GM12878 (cell line): ENCODE results near the gene DUOXA2. TPM values are rescaled to one million over a fixed set of nuclear protein-coding genes. Genes with fewer than 3 reads are reported as not detected.

Experiments used
- ATAC-seq: fragments of 200-7000 bp; cut with Tn5 transposase; 3 replicates; pipeline ENCODE4 v1.9.1; 2020; ENCODE audit warnings: mild to moderate bottlenecking, moderate library complexity
- BruUV-seq: library from RNA; stranded (reverse); fragments of 400-500 nt; replicated peaks from 2 replicates; lab custom pipeline; 2021; lab: Mats Ljungman, UMichigan
- CTCF ChIA-PET: fragments of 300-600 bp; sonication (Branson Sonifier 250); formaldehyde crosslinking; extraction: SDS; loops from one replicate; lab custom pipeline; 2021; ENCODE audit warnings: inconsistent platforms; lab: Yijun Ruan, JAX
- POLR2A ChIA-PET: fragments of 350-600 bp; formaldehyde crosslinking; extraction: SDS; loops from one replicate; lab custom pipeline; 2021; ENCODE audit warnings: inconsistent platforms; lab: Charles Lee
- RAD21 ChIA-PET: fragments of 300-600 bp; sonication (Branson Sonifier 250); formaldehyde crosslinking; loops from one replicate; lab custom pipeline; 2023; ENCODE audit warnings: antibody characterized with exemption; ENCODE audit not compliant: unreplicated experiment; lab: Charles Lee
- SMC1A ChIA-PET: fragments of 300-600 bp; sonication (Branson Sonifier 250); formaldehyde crosslinking; loops from one replicate; lab custom pipeline; 2023; ENCODE audit not compliant: unreplicated experiment, uncharacterized antibody; lab: Charles Lee
- DNase-seq: peaks from one replicate; pipeline ENCODE4 v3.0.0-alpha.2; 2011; ENCODE audit warnings: low read depth, low spot score
- FAIRE-seq: peaks from 3 replicates; lab custom pipeline; 2011; peaks lifted over from hg19 to GRCh38; lab: Jason Lieb, UNC
- H2AFZ ChIP-seq: 2 replicates; pipeline ENCODE4 v1.6.0; 2011; ENCODE audit warnings: low read depth, low read length, control low read depth; ENCODE audit not compliant: control insufficient read depth
- H3K27ac ChIP-seq: 2 replicates; pipeline ENCODE4 v1.5.1; 2011; ENCODE audit warnings: control low read depth; ENCODE audit not compliant: control insufficient read depth, insufficient read depth
- H3K27me3 ChIP-seq, 2 experiments: replicated peaks in 1 of 2; 2 replicates each; pipeline versions ENCODE4 v1.6.0 to v1.6.1; 2011; ENCODE audit warnings: low read length in 1 of 2; ENCODE audit not compliant: control insufficient read depth in 2 of 2, insufficient read depth in 2 of 2
- H3K36me3 ChIP-seq, 2 experiments: 2 replicates each; pipeline ENCODE4 v1.5.1; 2011; ENCODE audit warnings: low read length in 1 of 2; ENCODE audit not compliant: control insufficient read depth in 2 of 2, insufficient read depth in 2 of 2
- H3K4me1 ChIP-seq: 2 replicates; pipeline ENCODE4 v1.6.1; 2011; ENCODE audit warnings: mild to moderate bottlenecking, low read length, moderate library complexity, mixed read lengths; ENCODE audit not compliant: control insufficient read depth, insufficient read depth
- H3K4me2 ChIP-seq: 2 replicates; pipeline ENCODE4 v1.6.0; 2011; ENCODE audit warnings: control low read depth; ENCODE audit not compliant: control insufficient read depth, insufficient read depth
- H3K4me3 ChIP-seq: fragments of 200-600 bp; sonication (generic); 2 replicates; pipeline ENCODE4 v1.5.1; 2016
- H3K79me2 ChIP-seq: 2 replicates; pipeline ENCODE4 v1.6.0; 2011; ENCODE audit warnings: low read length; ENCODE audit not compliant: control insufficient read depth, insufficient read depth
- H3K9ac ChIP-seq: 2 replicates; pipeline ENCODE4 v1.8.0; 2011; ENCODE audit warnings: low read length, control low read depth, mixed read lengths; ENCODE audit not compliant: control insufficient read depth, insufficient read depth
- H3K9me3 ChIP-seq: replicated peaks from 3 replicates; pipeline ENCODE4 v1.5.1; 2011; ENCODE audit warnings: mild to moderate bottlenecking, low read length; ENCODE audit not compliant: control insufficient read depth, insufficient read depth
- H4K20me1 ChIP-seq: 2 replicates; pipeline ENCODE4 v1.6.0; 2011; ENCODE audit not compliant: control insufficient read depth, insufficient read depth
- CBFB ChIP-seq: IDR thresholded peaks from 2 replicates; pipeline ENCODE4 v1.6.1; 2016; ENCODE audit warnings: antibody characterized with exemption, low read depth
- ESRRA ChIP-seq: IDR thresholded peaks from 2 replicates; pipeline ENCODE4 v1.6.1; 2012; ENCODE audit warnings: mild to moderate bottlenecking, low read length, improper control_type of control experiment
- LARP7 ChIP-seq: fragments of 450-650 bp; IDR thresholded peaks from 2 replicates; pipeline ENCODE4 v1.6.1; 2017; ENCODE audit warnings: mild to moderate bottlenecking
- MXI1 ChIP-seq: fragments of 150-350 bp; IDR thresholded peaks from 2 replicates; pipeline ENCODE4 v1.6.1; 2011; ENCODE audit warnings: low read depth, mild to moderate bottlenecking, inconsistent platforms, low read length, improper control_type of control experiment
- PAX5 ChIP-seq: IDR thresholded peaks from 2 replicates; pipeline ENCODE4 v1.6.1; 2011; ENCODE audit warnings: low read depth, low read length, borderline replicate concordance
- PML ChIP-seq: IDR thresholded peaks from 2 replicates; pipeline ENCODE4 v1.6.1; 2012; ENCODE audit warnings: low read length, inconsistent platforms
- POU2F2 ChIP-seq: IDR thresholded peaks from 3 replicates; pipeline ENCODE4 v1.6.1; 2011; ENCODE audit warnings: low read depth, mild to moderate bottlenecking, low read length, borderline replicate concordance
- SRF ChIP-seq, 2 experiments: IDR thresholded peaks; 2 replicates each; pipeline ENCODE4 v1.6.1; 2011; ENCODE audit warnings: low read depth in 2 of 2, low read length in 2 of 2, mild to moderate bottlenecking in 1 of 2, moderate library complexity in 1 of 2
- TARDBP ChIP-seq: IDR thresholded peaks from 2 replicates; pipeline ENCODE4 v1.6.1; 2016; ENCODE audit warnings: borderline replicate concordance
- TCF12 ChIP-seq: IDR thresholded peaks from 2 replicates; pipeline ENCODE4 v1.6.1; 2011; ENCODE audit warnings: low read depth, mild to moderate bottlenecking, low read length
- WRNIP1 ChIP-seq: IDR thresholded peaks from 2 replicates; pipeline ENCODE4 v1.6.1; 2011; ENCODE audit warnings: low read depth, low read length, improper control_type of control experiment, borderline replicate concordance
- ZZZ3 ChIP-seq: IDR thresholded peaks from 2 replicates; pipeline ENCODE4 v1.6.1; 2011; ENCODE audit warnings: low read depth; ENCODE audit not compliant: control insufficient read depth, insufficient read length
- WGBS: methylation state at CpG from one replicate; pipeline ENCODE4 v1.1.6; 2016; ENCODE audit warnings: low lambda C conversion rate; ENCODE audit not compliant: insufficient replicate concordance, insufficient coverage; ENCODE audit errors: missing lambda C conversion rate; 5-methylcytosine and 5-hydroxymethylcytosine counted together
- in situ Hi-C: fragments of 300-500 bp; cut with MboI; formaldehyde crosslinking; loops from 9 replicates; pipeline ENCODE4 v1.14.3; 2018; ENCODE audit warnings: mixed read lengths
- intact Hi-C: fragments of 100-400 bp; cut with micrococcal nuclease; formaldehyde crosslinking; loops from one replicate; pipeline ENCODE4 v1.14.2; 2022; ENCODE audit not compliant: unreplicated experiment
- polyA plus RNA-seq, 11 experiments: library from polyadenylated mRNA; depleted of rRNA in 4 of 11; unstranded in 6 of 11; stranded (reverse) in 5 of 11; fragments of >200 nt; fragmentation: Nextera tagmentation in 4 of 11; fragmentation: Illumina TruSeq in 1 of 11; extraction: Ambion mirVana in 4 of 11; extraction: Trizol in 1 of 11; gene quantifications; 1 replicate in 1 of 11; 2 replicates in 10 of 11; pipeline versions ENCODE4 v1.2.1 to v1.2.3, GENCODE V29; 2011 to 2016; ENCODE audit warnings: inconsistent platforms in 2 of 11, missing spikeins in 2 of 11, low read depth in 1 of 11
- total RNA-seq, 4 experiments: library from RNA; depleted of rRNA in 3 of 4; stranded (reverse); fragments of >200 nt in 3 of 4; fragmentation: Illumina TruSeq in 1 of 4; extraction: Trizol in 1 of 4; gene quantifications; 2 replicates each; pipeline versions ENCODE4 v1.2.1 to v1.2.3, GENCODE V29; 2013 to 2021
- TF ChIP-seq, protein P1 (sequence below): fragments of 450-650 bp; IDR thresholded peaks from 2 replicates; pipeline ENCODE4 v1.6.1; 2018; ENCODE audit warnings: borderline replicate concordance, mild to moderate bottlenecking; ENCODE audit not compliant: partially characterized antibody
- TF ChIP-seq, protein P2 (sequence below): fragments of 450-650 bp; formaldehyde crosslinking; IDR thresholded peaks from 2 replicates; pipeline ENCODE4 v1.5.0; 2022; ENCODE audit warnings: mild to moderate bottlenecking, missing genetic modification characterization
- TF ChIP-seq, protein P3 (sequence below): fragments of 450-650 bp; IDR thresholded peaks from 2 replicates; pipeline ENCODE4 v1.6.1; 2017; ENCODE audit warnings: low read depth, mild to moderate bottlenecking, moderate library complexity
- TF ChIP-seq, protein P4 (sequence below): IDR thresholded peaks from 2 replicates; pipeline ENCODE4 v1.6.1; 2012; ENCODE audit warnings: low read depth, low read length, improper control_type of control experiment

DUOXA2 gene
- total and polyA plus RNA-seq, 10 of the 15 experiments (the other 5 are each of a cell fraction or from before 2014, with no cell fraction given) = not detected

DNA sequence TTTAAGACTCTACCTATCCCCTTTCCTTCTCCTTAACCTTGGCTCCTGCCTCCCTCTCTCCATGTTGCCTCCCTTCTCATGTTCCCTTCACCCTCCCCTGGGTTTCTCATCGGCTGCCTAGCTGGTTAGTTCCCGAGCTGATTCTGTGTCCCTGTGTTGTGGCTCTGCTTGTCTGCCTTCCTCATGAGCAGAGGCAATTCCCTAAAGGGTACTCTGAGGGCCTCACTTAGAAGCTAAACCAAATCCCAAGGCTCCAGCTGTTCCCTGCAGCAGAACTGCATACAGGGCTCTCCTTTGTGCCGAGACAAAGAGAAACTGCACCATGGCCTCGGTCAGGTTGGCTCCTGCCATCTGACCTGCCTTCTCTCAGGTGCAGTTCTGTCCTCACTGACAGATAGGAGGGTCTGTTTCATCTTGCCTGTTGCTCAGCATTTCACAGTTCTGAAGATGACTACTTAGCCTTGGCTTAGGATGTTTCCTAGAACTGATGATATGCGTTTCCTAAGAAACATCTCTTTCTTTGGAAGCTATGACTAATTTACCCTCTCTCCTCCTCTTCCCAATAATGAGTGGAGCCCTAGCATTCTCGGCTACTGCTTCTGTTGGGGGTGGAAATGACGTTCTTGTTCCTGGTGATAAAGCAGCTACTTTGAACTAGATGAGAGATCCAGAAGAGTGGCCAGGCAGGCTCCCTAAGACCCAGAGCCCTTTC is 42.8 kb downstream of the DUOXA2 start:
- Histone ChIP-seq H3K9me3 (no peaks in the 10 kb centered on the region), H3K27me3 (no peaks in the 10 kb centered on the region), H3K79me2 (no peaks in the 10 kb centered on the region), H3K9ac (no peak overlapping the region), H3K4me3 (no peak overlapping the region), H4K20me1 (no peaks in the 10 kb centered on the region)
- FAIRE-seq = no peak
- SMC1A ChIA-PET = no interaction called here
- RAD21 ChIA-PET = no interaction called here
- no peak for TF ChIP-seq PAX5
- no peak for TF ChIP-seq CBFB
- TF ChIP-seq, protein P1, sequence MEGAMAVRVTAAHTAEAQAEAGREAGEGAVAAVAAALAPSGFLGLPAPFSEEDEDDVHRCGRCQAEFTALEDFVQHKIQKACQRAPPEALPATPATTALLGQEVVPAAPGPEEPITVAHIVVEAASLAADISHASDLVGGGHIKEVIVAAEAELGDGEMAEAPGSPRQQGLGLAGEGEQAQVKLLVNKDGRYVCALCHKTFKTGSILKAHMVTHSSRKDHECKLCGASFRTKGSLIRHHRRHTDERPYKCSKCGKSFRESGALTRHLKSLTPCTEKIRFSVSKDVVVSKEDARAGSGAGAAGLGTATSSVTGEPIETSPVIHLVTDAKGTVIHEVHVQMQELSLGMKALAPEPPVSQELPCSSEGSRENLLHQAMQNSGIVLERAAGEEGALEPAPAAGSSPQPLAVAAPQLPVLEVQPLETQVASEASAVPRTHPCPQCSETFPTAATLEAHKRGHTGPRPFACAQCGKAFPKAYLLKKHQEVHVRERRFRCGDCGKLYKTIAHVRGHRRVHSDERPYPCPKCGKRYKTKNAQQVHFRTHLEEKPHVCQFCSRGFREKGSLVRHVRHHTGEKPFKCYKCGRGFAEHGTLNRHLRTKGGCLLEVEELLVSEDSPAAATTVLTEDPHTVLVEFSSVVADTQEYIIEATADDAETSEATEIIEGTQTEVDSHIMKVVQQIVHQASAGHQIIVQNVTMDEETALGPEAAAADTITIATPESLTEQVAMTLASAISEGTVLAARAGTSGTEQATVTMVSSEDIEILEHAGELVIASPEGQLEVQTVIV = no peak
- no peak for TF ChIP-seq PML
- no peak for TF ChIP-seq ESRRA
- TF ChIP-seq, protein P2, sequence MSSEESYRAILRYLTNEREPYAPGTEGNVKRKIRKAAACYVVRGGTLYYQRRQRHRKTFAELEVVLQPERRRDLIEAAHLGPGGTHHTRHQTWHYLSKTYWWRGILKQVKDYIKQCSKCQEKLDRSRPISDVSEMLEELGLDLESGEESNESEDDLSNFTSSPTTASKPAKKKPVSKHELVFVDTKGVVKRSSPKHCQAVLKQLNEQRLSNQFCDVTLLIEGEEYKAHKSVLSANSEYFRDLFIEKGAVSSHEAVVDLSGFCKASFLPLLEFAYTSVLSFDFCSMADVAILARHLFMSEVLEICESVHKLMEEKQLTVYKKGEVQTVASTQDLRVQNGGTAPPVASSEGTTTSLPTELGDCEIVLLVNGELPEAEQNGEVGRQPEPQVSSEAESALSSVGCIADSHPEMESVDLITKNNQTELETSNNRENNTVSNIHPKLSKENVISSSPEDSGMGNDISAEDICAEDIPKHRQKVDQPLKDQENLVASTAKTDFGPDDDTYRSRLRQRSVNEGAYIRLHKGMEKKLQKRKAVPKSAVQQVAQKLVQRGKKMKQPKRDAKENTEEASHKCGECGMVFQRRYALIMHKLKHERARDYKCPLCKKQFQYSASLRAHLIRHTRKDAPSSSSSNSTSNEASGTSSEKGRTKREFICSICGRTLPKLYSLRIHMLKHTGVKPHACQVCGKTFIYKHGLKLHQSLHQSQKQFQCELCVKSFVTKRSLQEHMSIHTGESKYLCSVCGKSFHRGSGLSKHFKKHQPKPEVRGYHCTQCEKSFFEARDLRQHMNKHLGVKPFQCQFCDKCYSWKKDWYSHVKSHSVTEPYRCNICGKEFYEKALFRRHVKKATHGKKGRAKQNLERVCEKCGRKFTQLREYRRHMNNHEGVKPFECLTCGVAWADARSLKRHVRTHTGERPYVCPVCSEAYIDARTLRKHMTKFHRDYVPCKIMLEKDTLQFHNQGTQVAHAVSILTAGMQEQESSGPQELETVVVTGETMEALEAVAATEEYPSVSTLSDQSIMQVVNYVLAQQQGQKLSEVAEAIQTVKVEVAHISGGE = no peak
- TF ChIP-seq, protein P3, sequence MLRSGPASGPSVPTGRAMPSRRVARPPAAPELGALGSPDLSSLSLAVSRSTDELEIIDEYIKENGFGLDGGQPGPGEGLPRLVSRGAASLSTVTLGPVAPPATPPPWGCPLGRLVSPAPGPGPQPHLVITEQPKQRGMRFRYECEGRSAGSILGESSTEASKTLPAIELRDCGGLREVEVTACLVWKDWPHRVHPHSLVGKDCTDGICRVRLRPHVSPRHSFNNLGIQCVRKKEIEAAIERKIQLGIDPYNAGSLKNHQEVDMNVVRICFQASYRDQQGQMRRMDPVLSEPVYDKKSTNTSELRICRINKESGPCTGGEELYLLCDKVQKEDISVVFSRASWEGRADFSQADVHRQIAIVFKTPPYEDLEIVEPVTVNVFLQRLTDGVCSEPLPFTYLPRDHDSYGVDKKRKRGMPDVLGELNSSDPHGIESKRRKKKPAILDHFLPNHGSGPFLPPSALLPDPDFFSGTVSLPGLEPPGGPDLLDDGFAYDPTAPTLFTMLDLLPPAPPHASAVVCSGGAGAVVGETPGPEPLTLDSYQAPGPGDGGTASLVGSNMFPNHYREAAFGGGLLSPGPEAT = no peak
- TF ChIP-seq MXI1 = no peak
- no peak for TF ChIP-seq LARP7
- TF ChIP-seq WRNIP1 = no peak
- TF ChIP-seq, protein P4, sequence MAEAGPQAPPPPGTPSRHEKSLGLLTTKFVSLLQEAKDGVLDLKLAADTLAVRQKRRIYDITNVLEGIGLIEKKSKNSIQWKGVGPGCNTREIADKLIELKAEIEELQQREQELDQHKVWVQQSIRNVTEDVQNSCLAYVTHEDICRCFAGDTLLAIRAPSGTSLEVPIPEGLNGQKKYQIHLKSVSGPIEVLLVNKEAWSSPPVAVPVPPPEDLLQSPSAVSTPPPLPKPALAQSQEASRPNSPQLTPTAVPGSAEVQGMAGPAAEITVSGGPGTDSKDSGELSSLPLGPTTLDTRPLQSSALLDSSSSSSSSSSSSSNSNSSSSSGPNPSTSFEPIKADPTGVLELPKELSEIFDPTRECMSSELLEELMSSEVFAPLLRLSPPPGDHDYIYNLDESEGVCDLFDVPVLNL = no peak
- no peak for TF ChIP-seq ZZZ3
- no peak for TF ChIP-seq SRF (IDR thresholded peaks at IDR 0.05; ENCODE audit: low read depth in 2 of 2, low read length in 2 of 2)
- no peak for TF ChIP-seq TCF12
- TF ChIP-seq TARDBP = no peak
- TF ChIP-seq POU2F2 = no peak
- TF ChIP-seq, all 136 proteins: peak for 0
- BruUV-seq = no TSS peak
- in situ Hi-C loops = no loop called here
- intact Hi-C loops = no loop called here
- ATAC-seq = no peak
- CTCF ChIA-PET = interaction anchor here (0.5 to 16.3 kb wide), 7 partner anchors 9 to 244 kb away, joined by 3 to 200 read pairs (median 6); partner anchors contain the start of gene SHF
- 86% methylated on average over 7 of the region's 7 CpGs for WGBS
- POLR2A ChIA-PET = no interaction called here
- Histone ChIP-seq H3K4me2 (no peak overlapping the region), H3K27ac (no peak overlapping the region), H3K36me3 (no peaks in the 10 kb centered on the region), H2AFZ (no peak overlapping the region), H3K4me1 (no peaks in the 10 kb centered on the region)
- DNase-seq = no peak
